Spinal cord (tissue), 10 donors: Measurements from ENCODE around the gene BLTP3A. TPM values are rescaled to one million over a fixed set of nuclear protein-coding genes. Genes with fewer than 3 reads are reported as not detected.
"Not testable (repeated sequence)": the region's sequence is repeated elsewhere in the genome, so short reads cannot be mapped to it uniquely, and the experiment has no call there.

Experiments
- DNase-seq, 6 donors: peaks; one replicate each; pipeline versions ENCODE4 v3.0.0 to v3.0.0-alpha.2; 2013 to 2015; ENCODE audit warnings: low spot score in 6 of 6, low read depth in 4 of 6
- H3K27ac ChIP-seq: one replicate; pipeline ENCODE4 v1.5.1; 2013; ENCODE audit warnings: low read depth, low read length, control low read depth
- H3K27me3 ChIP-seq: one replicate; pipeline ENCODE4 v1.6.1; 2013; ENCODE audit warnings: low read length; ENCODE audit not compliant: control insufficient read depth, insufficient read depth
- H3K36me3 ChIP-seq: one replicate; pipeline ENCODE4 v1.6.1; 2013; ENCODE audit warnings: low read length; ENCODE audit not compliant: control insufficient read depth, insufficient read depth
- H3K4me1 ChIP-seq: one replicate; pipeline ENCODE4 v1.6.1; 2013; ENCODE audit warnings: low read length; ENCODE audit not compliant: control insufficient read depth, insufficient read depth
- H3K4me3 ChIP-seq: one replicate; pipeline ENCODE4 v1.5.1; 2013; ENCODE audit warnings: low read depth, low read length, control low read depth
- H3K9me3 ChIP-seq: one replicate; pipeline ENCODE4 v1.6.1; 2013; ENCODE audit warnings: low read length; ENCODE audit not compliant: control insufficient read depth, insufficient read depth
- WGBS: methylation state at CpG from one replicate; pipeline ENCODE4 v1.1.5; 2013; ENCODE audit warnings: missing lambda C conversion rate; ENCODE audit not compliant: insufficient coverage; 5-methylcytosine and 5-hydroxymethylcytosine counted together
- polyA plus RNA-seq, 2 donors: library from polyadenylated mRNA; unstranded; fragments of 120-200 nt; gene quantifications; one replicate each; pipeline ENCODE4 v1.2.1, GENCODE V29; 2013; ENCODE audit not compliant: insufficient read length in 2 of 2
- total RNA-seq, 2 donors: library from RNA; depleted of rRNA in 1 of 2; stranded (reverse); fragments of 120-200 nt in 1 of 2; fragments of >200 nt in 1 of 2; gene quantifications; one replicate each; pipeline versions ENCODE4 v1.2.3 to v1.2.4, GENCODE V29; 2013 to 2014
- donor health status: healthy.

Gene BLTP3A
- total and polyA plus RNA-seq, 4 donors, result 12.1 to 14.0 (median 12.2) TPM

- not testable (repeated sequence) for H3K9me3 ChIP-seq, DNase-seq, H3K27ac ChIP-seq, H3K27me3 ChIP-seq, H3K36me3 ChIP-seq, H3K4me3 ChIP-seq, H3K4me1 ChIP-seq
- WGBS, result no CpG with 5 or more reads among the region's 2 CpGs
These were observed 4.7 kb upstream of the BLTP3A start for GRCh38 chr6:34787152-34787551.

DNA sequence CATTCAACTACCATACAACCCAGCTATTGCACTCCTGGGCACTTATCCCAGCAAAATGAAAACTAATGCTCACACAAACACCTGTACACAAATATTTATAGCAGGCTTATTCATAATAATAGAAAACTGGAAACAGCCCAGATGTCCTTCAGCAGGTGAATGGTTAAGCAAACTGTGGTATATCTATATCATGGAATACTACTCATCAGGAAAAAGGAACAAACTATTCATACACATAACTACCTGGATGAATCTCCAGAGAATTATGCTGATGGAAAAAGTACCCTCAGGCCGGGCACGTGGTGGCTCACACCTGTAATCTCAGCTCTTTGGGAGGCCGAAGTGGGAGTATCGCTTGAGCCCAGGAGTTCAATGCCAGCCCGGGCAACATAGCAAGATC, 3.8 kb upstream of the BLTP3A start:
- Histone ChIP-seq H3K27me3 (no peaks in the 10 kb centered on the region), H3K4me3 (no peak overlapping the region), H3K36me3 (no peaks in the 10 kb centered on the region), H3K27ac (no peak overlapping the region), H3K9me3 (no peaks in the 10 kb centered on the region), H3K4me1 (peaks cover 7% of the 10 kb centered on the region)
- no peak for DNase-seq
- WGBS, result no CpG with 5 or more reads among the region's 5 CpGs

DNA sequence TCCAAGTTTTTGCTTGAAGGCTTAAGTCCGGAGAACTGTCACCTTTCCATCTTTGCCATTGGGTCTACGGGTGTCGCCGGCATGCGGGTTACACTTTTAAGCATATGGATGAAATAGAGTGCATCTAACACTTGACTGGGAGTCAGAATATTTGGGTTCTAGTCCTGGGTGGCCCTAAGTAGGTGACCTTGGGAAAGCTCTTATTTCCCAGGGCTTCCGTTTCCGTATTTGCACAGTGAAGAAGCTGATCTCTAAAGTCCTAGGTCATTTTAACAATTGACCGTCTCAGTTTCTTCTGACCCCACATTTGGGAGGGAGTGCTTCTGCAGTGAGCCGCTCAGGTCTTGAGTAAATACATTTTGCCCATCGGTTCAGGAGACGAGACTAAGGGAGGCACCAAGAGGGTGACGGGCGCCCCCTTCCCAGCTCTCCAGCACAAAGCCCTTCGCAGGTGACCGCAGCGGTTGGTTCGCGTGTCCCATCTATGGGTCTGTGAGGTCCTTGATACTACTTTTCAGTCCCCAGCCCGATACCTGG, 651 bp upstream of the BLTP3A start:
- H3K27ac ChIP-seq, result peak overlapping the region; percentile 69
- peaks cover 5% of the 10 kb centered on the region for H3K36me3 ChIP-seq
- no peaks in the 10 kb centered on the region for H3K9me3 ChIP-seq
- WGBS, result 9% methylated on average over 17 of the region's 19 CpGs
- peaks cover 9% of the 10 kb centered on the region for H3K4me1 ChIP-seq
- no peaks in the 10 kb centered on the region for H3K27me3 ChIP-seq
- peak overlapping the region; percentile 77 for H3K4me3 ChIP-seq
- DNase-seq, result peak in 4 of 6 donors; percentile 23 to 90 (median 38)

GRCh38 chr6:34792605-34793500, 970 bp downstream of the BLTP3A start:
- Histone ChIP-seq H3K4me3 (peak overlapping the region; percentile 84), H3K36me3 (peaks cover 5% of the 10 kb centered on the region), H3K27me3 (no peaks in the 10 kb centered on the region), H3K9me3 (no peaks in the 10 kb centered on the region), H3K4me1 (peaks cover 9% of the 10 kb centered on the region), H3K27ac (peak overlapping the region; percentile 84)
- whole genome bisulfite sequencing, result 3% methylated on average over 16 of the region's 20 CpGs
- DNase-seq, result peak in 3 of 6 donors; percentile 9 to 41 (median 17)

GRCh38 chr6:34793877-34794276, 2.0 kb downstream of the BLTP3A start:
- no peak for DNase-seq
- no peak overlapping the region for H3K27ac ChIP-seq
- WGBS, result 100% methylated on average over 3 of the region's 6 CpGs
- peaks cover 5% of the 10 kb centered on the region for H3K36me3 ChIP-seq
- no peaks in the 10 kb centered on the region for H3K9me3 ChIP-seq
- H3K27me3 ChIP-seq, result no peaks in the 10 kb centered on the region
- H3K4me3 ChIP-seq, result no peak overlapping the region
- H3K4me1 ChIP-seq, result peaks cover 9% of the 10 kb centered on the region

GRCh38 chr6:34795836-34796425, 4.0 kb downstream of the BLTP3A start:
- H3K27ac ChIP-seq, result no peak overlapping the region

GRCh38 chr6:34798057-34798456, 6.2 kb downstream of the BLTP3A start:
- no peak for DNase-seq
- H3K4me3 ChIP-seq, result no peak overlapping the region
- WGBS, result no CpG with 5 or more reads among the region's 3 CpGs
- no peaks in the 10 kb centered on the region for H3K9me3 ChIP-seq
- peaks cover 5% of the 10 kb centered on the region for H3K36me3 ChIP-seq
- no peaks in the 10 kb centered on the region for H3K27me3 ChIP-seq
- no peak overlapping the region for H3K27ac ChIP-seq
- peaks cover 3% of the 10 kb centered on the region for H3K4me1 ChIP-seq

More at GRCh38 chr6:34795836-34796425, 4.0 kb downstream of the BLTP3A start:
- Histone ChIP-seq H3K9me3 (no peaks in the 10 kb centered on the region), H3K4me1 (peaks cover 9% of the 10 kb centered on the region), H3K36me3 (peaks cover 5% of the 10 kb centered on the region), H3K4me3 (no peak overlapping the region), H3K27me3 (no peaks in the 10 kb centered on the region)
- DNase-seq, result peak in 1 of 6 donors; percentile 35
- WGBS, result no CpG with 5 or more reads among the region's 2 CpGs

DNA sequence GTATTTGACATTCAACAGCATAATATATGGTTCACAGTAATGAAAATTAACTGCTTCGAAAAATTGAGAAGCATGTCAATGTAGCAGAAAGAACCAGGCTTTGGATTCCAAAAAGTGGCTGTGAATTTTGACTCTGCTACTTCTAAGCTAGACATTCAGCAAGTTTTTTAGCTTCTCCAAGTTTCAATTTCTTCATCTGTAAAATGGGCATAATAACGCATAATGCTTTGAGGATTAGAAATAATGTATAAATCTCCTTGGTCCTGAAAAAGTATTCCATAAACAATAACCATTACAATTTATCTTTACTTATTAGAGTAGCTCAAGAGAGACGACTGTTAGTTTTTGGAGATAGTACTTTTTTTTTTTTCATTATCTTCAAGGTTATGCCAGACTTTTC, 7.7 kb downstream of the BLTP3A start:
- H3K27ac ChIP-seq, result no peak overlapping the region
- no peaks in the 10 kb centered on the region for H3K27me3 ChIP-seq
- H3K36me3 ChIP-seq, result peaks cover 5% of the 10 kb centered on the region
- WGBS, result no CpG with 5 or more reads among the region's 3 CpGs
- no peaks in the 10 kb centered on the region for H3K4me1 ChIP-seq
- H3K4me3 ChIP-seq, result no peak overlapping the region
- DNase-seq, result no peak
- no peaks in the 10 kb centered on the region for H3K9me3 ChIP-seq

- no peaks in the 10 kb centered on the region for H3K36me3 ChIP-seq
- no peak overlapping the region for H3K4me3 ChIP-seq
- no peak for DNase-seq
- H3K27ac ChIP-seq, result no peak overlapping the region
- H3K4me1 ChIP-seq, result no peaks in the 10 kb centered on the region
- no peaks in the 10 kb centered on the region for H3K27me3 ChIP-seq
- H3K9me3 ChIP-seq, result no peaks in the 10 kb centered on the region
These were observed 12.7 kb downstream of the BLTP3A start for GRCh38 chr6:34804543-34804942.
